ENCODE measurements around the gene OR2A14. TPM values are rescaled to one million over a fixed set of nuclear protein-coding genes. Genes with fewer than 3 reads are reported as not detected.

The OR2A14 gene
- polyA plus RNA-seq, 1 donor (not counting 4 experiments of a cell fraction or from before 2014, with no cell fraction given), result not detected

DNA sequence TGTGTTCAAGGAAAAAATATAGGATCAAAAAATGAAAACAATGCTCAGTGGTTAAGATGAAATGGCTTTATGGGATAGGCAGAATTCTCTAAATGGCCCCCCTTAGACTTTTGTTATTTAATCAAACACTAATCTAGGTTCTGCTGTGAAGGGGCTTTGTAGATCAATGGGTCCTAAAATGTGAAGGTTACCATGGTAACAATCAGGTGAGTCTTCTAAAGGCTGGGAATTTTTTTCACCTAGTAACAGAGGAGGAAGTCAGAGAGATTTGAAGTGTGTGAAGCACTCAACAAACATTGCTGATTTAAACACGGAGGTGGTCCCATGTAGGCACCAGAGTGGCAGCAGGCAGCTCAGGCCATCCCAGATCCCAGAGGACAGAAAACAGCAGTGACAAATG lies 11.1 kb downstream of the OR2A14 start:
- Histone ChIP-seq H3K4me3 (ENCODE audit: control insufficient read depth in 2 of 3, extremely low read depth in 1 of 3, insufficient read depth in 2 of 3, low read depth in 1 of 3, low read length in 3 of 3) (no peak overlapping the region), H3K27me3 (ENCODE audit: control insufficient read depth, extremely low read depth, insufficient read depth, low read length) (no peaks in the 10 kb centered on the region), H3K27ac (ENCODE audit: control insufficient read depth, insufficient read depth, low read length) (no peak overlapping the region), H3K9ac (ENCODE audit: control insufficient read depth, extremely low read depth, insufficient read depth, low read length) (no peak overlapping the region), H3K4me1 (ENCODE audit: control insufficient read depth, extremely low read depth, insufficient read depth, low read length) (no peaks in the 10 kb centered on the region), H3K9me3 (ENCODE audit: control insufficient read depth, low read depth, low read length) (no peaks in the 10 kb centered on the region), H2AFZ (ENCODE audit: control insufficient read depth, low read length) (no peak overlapping the region), H3K79me2 (ENCODE audit: control insufficient read depth, insufficient read depth, low read length) (no peaks in the 10 kb centered on the region), H3K4me2 (ENCODE audit: control insufficient read depth, extremely low read depth, insufficient read depth, low read depth, low read length) (no peak overlapping the region), H3K9me1 (ENCODE audit: control insufficient read depth, extremely low read depth, insufficient read depth, low read length) (no peaks in the 10 kb centered on the region), H3K36me3 (ENCODE audit: control insufficient read depth in 2 of 2, extremely low read depth in 1 of 2, insufficient read depth in 2 of 2, low read length in 2 of 2) (no peaks in the 10 kb centered on the region), H4K20me1 (ENCODE audit: control insufficient read depth, extremely low read depth, insufficient read depth, low read length) (no peaks in the 10 kb centered on the region)
- DNase-seq (ENCODE audit: low read depth, low spot score) (no peak), FAIRE-seq (no peak)
- TF ChIP-seq, protein P1, sequence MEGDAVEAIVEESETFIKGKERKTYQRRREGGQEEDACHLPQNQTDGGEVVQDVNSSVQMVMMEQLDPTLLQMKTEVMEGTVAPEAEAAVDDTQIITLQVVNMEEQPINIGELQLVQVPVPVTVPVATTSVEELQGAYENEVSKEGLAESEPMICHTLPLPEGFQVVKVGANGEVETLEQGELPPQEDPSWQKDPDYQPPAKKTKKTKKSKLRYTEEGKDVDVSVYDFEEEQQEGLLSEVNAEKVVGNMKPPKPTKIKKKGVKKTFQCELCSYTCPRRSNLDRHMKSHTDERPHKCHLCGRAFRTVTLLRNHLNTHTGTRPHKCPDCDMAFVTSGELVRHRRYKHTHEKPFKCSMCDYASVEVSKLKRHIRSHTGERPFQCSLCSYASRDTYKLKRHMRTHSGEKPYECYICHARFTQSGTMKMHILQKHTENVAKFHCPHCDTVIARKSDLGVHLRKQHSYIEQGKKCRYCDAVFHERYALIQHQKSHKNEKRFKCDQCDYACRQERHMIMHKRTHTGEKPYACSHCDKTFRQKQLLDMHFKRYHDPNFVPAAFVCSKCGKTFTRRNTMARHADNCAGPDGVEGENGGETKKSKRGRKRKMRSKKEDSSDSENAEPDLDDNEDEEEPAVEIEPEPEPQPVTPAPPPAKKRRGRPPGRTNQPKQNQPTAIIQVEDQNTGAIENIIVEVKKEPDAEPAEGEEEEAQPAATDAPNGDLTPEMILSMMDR (optimal IDR thresholded peaks at IDR 0.05 in 1 of 3, IDR thresholded peaks at IDR 0.05 in 1 of 3, conservative IDR thresholded peaks at IDR 0.05 in 1 of 3; ENCODE audit: extremely low read depth in 1 of 3, insufficient read depth in 2 of 3, low read length in 3 of 3), result no peak
- TF ChIP-seq EZH2 (IDR thresholded peaks at IDR 0.05; ENCODE audit: low read length), result no peak
- dilution Hi-C loops (cut with MboI; ENCODE audit: extremely low pct_ligation_motif_present, low sequenced_read_pairs), result no loop called here

DNA sequence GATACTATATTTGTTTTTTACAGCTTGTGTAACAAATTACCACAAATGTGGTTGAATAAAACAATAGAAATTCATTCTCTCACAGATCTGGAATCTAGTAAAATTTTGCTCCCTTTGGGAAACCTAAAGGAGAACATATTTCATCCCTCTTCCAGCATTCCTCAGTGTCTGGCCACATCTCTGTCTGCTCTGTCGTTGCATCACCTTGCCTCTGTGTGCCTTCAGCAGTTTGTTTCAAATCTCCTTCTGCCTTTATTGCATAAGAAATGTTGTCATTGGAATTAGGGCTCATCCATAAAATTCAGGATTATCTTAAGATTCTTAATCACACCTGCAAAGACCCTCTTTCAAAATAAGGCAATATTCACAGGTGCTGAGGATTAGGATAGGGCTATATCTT lies 14.5 kb downstream of the OR2A14 start:
- H3K36me3 ChIP-seq (ENCODE audit: control insufficient read depth in 2 of 2, extremely low read depth in 1 of 2, insufficient read depth in 2 of 2, low read length in 2 of 2), result no peaks in the 10 kb centered on the region
- no peak overlapping the region for H3K4me2 ChIP-seq (ENCODE audit: control insufficient read depth, extremely low read depth, insufficient read depth, low read depth, low read length)
- H2AFZ ChIP-seq (ENCODE audit: control insufficient read depth, low read length), result no peak overlapping the region
- dilution Hi-C loops (cut with MboI; ENCODE audit: extremely low pct_ligation_motif_present, low sequenced_read_pairs), result no loop called here
- no peaks in the 10 kb centered on the region for H3K79me2 ChIP-seq (ENCODE audit: control insufficient read depth, insufficient read depth, low read length)
- H3K4me1 ChIP-seq (ENCODE audit: control insufficient read depth, extremely low read depth, insufficient read depth, low read length), result no peaks in the 10 kb centered on the region
- no peak for DNase-seq (ENCODE audit: low read depth, low spot score)
- no peak overlapping the region for H3K9ac ChIP-seq (ENCODE audit: control insufficient read depth, extremely low read depth, insufficient read depth, low read length)
- no peaks in the 10 kb centered on the region for H3K27me3 ChIP-seq (ENCODE audit: control insufficient read depth, extremely low read depth, insufficient read depth, low read length)
- H3K9me3 ChIP-seq (ENCODE audit: control insufficient read depth, low read depth, low read length), result no peaks in the 10 kb centered on the region
- no peaks in the 10 kb centered on the region for H4K20me1 ChIP-seq (ENCODE audit: control insufficient read depth, extremely low read depth, insufficient read depth, low read length)
- H3K4me3 ChIP-seq (ENCODE audit: control insufficient read depth in 2 of 3, extremely low read depth in 1 of 3, insufficient read depth in 2 of 3, low read depth in 1 of 3, low read length in 3 of 3), result no peak overlapping the region
- no peaks in the 10 kb centered on the region for H3K9me1 ChIP-seq (ENCODE audit: control insufficient read depth, extremely low read depth, insufficient read depth, low read length)
- no peak for TF ChIP-seq EZH2 (IDR thresholded peaks at IDR 0.05; ENCODE audit: low read length)
- TF ChIP-seq, protein P1 (optimal IDR thresholded peaks at IDR 0.05 in 1 of 3, IDR thresholded peaks at IDR 0.05 in 1 of 3, conservative IDR thresholded peaks at IDR 0.05 in 1 of 3; ENCODE audit: extremely low read depth in 1 of 3, insufficient read depth in 2 of 3, low read length in 3 of 3), result no peak
- no peak for FAIRE-seq
- H3K27ac ChIP-seq (ENCODE audit: control insufficient read depth, insufficient read depth, low read length), result no peak overlapping the region

Data from keratinocyte (primary cell).